ENCODE measurements around the gene MGAT5B.

DNA sequence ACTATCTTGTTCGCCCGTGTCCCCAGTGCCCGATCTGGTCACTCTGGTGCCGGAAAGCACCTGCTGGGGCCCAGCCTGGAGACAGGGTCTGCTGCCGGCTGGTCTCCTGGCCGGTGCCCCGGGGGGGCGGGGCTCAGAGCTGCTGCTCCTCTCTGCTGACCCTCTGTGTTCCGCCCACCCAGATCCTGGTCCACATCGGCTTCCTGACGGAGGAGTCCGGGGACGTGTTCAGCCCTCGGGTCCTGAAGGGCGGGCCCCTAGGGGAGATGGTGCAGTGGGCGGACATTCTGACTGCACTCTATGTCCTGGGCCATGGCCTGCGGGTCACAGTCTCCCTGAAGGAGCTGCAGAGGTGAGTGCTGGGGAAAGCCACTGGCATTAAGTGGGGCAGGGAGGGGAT, 37.6 kb downstream of the MGAT5B start:
- TF ChIP-seq POLR2A (IDR thresholded peaks at IDR 0.05; ENCODE audit: low read depth, low read length) (no peak), POLR2AphosphoS5 (IDR thresholded peaks at IDR 0.05; ENCODE audit: low read depth, low read length) (no peak), TAF1 (IDR thresholded peaks at IDR 0.05; ENCODE audit: low read depth, low read length) (no peak), POU2F2 (IDR thresholded peaks at IDR 0.05; ENCODE audit: low read depth, low read length) (no peak)

All from GM12891 (cell line).